ENCODE measurements around the gene CAMKK1. TPM values are rescaled to one million over a fixed set of nuclear protein-coding genes. Genes with fewer than 3 reads are reported as not detected.

Gene CAMKK1
- polyA plus RNA-seq, 1 donor from 2014 or later, result 8.9 TPM

DNA sequence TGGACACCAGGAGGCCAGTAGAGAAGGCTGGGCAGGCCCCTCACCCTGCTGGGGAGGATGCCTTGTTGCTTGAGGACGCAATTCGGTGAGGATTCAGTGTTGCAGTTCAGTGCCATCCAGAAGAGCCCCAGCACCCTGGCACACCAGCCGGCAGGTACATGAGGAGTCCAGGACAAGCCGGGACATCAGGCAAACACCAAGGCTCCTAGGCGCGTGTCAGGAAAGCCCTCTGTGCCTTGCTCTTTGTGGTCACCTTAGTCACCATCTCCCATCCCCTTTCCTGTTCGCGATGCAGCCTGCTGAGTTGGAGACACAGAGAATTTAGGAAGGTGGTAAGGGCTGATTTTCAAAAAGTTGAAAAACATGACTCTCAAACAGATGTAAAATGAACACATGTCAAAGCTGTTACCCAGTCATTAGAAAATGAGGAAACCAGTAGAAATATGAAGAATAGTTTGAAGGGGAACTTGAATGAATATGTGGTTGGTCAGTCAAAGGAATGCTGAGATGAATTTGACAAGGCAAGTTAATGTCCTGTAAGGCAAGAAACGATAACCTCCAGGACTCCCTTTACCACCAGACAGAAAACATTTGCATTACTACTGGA, 44.5 kb downstream of the CAMKK1 start:
- Histone ChIP-seq H3F3A (ENCODE audit: insufficient read depth, low read length, poor library complexity, severe bottlenecking) (no peaks in the 10 kb centered on the region), H3K27ac (ENCODE audit: low read length) (no peak overlapping the region), H3K36me3 (ENCODE audit: insufficient read depth, low read length) (no peaks in the 10 kb centered on the region), H4K20me1 (ENCODE audit: insufficient read depth) (no peaks in the 10 kb centered on the region), H3K27me3 (ENCODE audit: insufficient read depth, low read depth, low read length) (no peaks in the 10 kb centered on the region), H3K9me2 (ENCODE audit: insufficient read depth, low read length) (no peaks in the 10 kb centered on the region), H3K9ac (ENCODE audit: low read length) (no peak overlapping the region), H3K79me2 (replicated peaks; ENCODE audit: insufficient read depth, low read length) (peaks cover 23% of the 10 kb centered on the region), H3K4me3 (ENCODE audit: low read length) (no peak overlapping the region), H3K4me2 (ENCODE audit: low read length) (no peak overlapping the region), H3K9me3 (ENCODE audit: low read length) (no peaks in the 10 kb centered on the region), H2AFZ (ENCODE audit: low read depth, low read length) (no peak overlapping the region)
- no peak for TF ChIP-seq CTCF (IDR thresholded peaks at IDR 0.05; ENCODE audit: poor library complexity, severe bottlenecking)
- no peak for TF ChIP-seq SMC3 (conservative IDR thresholded peaks at IDR 0.05; ENCODE audit: poor library complexity)
- no peak for TF ChIP-seq EP300 (conservative IDR thresholded peaks at IDR 0.05; ENCODE audit: poor library complexity, severe bottlenecking)
- no peak for TF ChIP-seq POLR2AphosphoS5 (IDR thresholded peaks at IDR 0.05)
- TF ChIP-seq REST (IDR thresholded peaks at IDR 0.05; ENCODE audit: borderline replicate concordance), result no peak
- no peak for TF ChIP-seq EZH2 (IDR thresholded peaks at IDR 0.05; ENCODE audit: borderline replicate concordance, insufficient read depth, low read length, poor library complexity, severe bottlenecking)
- TF ChIP-seq MXI1 (conservative IDR thresholded peaks at IDR 0.05; ENCODE audit: poor library complexity, severe bottlenecking), result no peak
- no peak for TF ChIP-seq TAF1 (IDR thresholded peaks at IDR 0.05; ENCODE audit: low read depth)
- no peak for TF ChIP-seq RAD21 (conservative IDR thresholded peaks at IDR 0.05)

DNA sequence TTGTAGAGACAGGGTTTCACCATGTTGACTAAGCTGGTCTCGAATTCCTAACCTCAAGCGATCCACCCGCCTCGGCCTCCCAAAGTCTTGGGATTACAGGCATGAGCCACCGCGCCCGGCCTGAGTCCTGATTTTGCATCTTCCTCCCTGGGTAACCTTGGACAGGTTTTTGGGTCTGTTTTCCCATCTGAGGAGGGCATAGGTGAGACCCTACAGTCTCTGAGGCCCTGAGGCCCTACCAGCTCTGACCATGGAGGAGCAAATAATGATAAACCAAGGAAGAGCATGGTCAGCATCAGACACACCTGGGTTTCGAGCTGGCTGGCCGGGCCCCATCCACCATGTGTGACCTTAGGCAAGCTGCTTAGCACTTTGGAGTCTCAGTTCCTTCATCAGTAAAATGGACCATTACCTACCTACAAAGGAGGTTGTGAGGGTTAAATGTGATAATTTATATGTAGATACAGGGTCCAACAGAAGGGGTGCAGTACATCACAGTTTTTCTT, 45.6 kb downstream of the CAMKK1 start:
- Histone ChIP-seq H2AFZ (ENCODE audit: low read depth, low read length) (no peak overlapping the region), H3K4me3 (ENCODE audit: low read length) (no peak overlapping the region), H3K9me3 (ENCODE audit: low read length) (no peaks in the 10 kb centered on the region), H3K9me2 (ENCODE audit: insufficient read depth, low read length) (no peaks in the 10 kb centered on the region), H3K36me3 (ENCODE audit: insufficient read depth, low read length) (no peaks in the 10 kb centered on the region), H3K79me2 (replicated peaks; ENCODE audit: insufficient read depth, low read length) (peaks cover 30% of the 10 kb centered on the region), H3K27ac (ENCODE audit: low read length) (no peak overlapping the region), H3K9ac (ENCODE audit: low read length) (no peak overlapping the region), H3K4me2 (ENCODE audit: low read length) (no peak overlapping the region), H3F3A (ENCODE audit: insufficient read depth, low read length, poor library complexity, severe bottlenecking) (no peaks in the 10 kb centered on the region), H3K27me3 (ENCODE audit: insufficient read depth, low read depth, low read length) (no peaks in the 10 kb centered on the region), H4K20me1 (ENCODE audit: insufficient read depth) (no peaks in the 10 kb centered on the region)
- no peak for TF ChIP-seq EZH2 (IDR thresholded peaks at IDR 0.05; ENCODE audit: borderline replicate concordance, insufficient read depth, low read length, poor library complexity, severe bottlenecking)
- TF ChIP-seq SMC3 (conservative IDR thresholded peaks at IDR 0.05; ENCODE audit: poor library complexity), result no peak
- TF ChIP-seq REST (IDR thresholded peaks at IDR 0.05; ENCODE audit: borderline replicate concordance), result no peak
- no peak for TF ChIP-seq CTCF (IDR thresholded peaks at IDR 0.05; ENCODE audit: poor library complexity, severe bottlenecking)
- no peak for TF ChIP-seq EP300 (conservative IDR thresholded peaks at IDR 0.05; ENCODE audit: poor library complexity, severe bottlenecking)
- no peak for TF ChIP-seq RAD21 (conservative IDR thresholded peaks at IDR 0.05)
- TF ChIP-seq POLR2AphosphoS5 (IDR thresholded peaks at IDR 0.05), result no peak
- TF ChIP-seq MXI1 (conservative IDR thresholded peaks at IDR 0.05; ENCODE audit: poor library complexity, severe bottlenecking), result no peak
- no peak for TF ChIP-seq TAF1 (IDR thresholded peaks at IDR 0.05; ENCODE audit: low read depth)
